HG03354 (cell line): ENCODE data around the gene NEK5.

Source experiments
- ATAC-seq: cut with Tn5 transposase; IDR thresholded peaks from one replicate; pipeline ENCODE4 v1.9.1; 2021; ENCODE audit warnings: mild to moderate bottlenecking; ENCODE audit not compliant: unreplicated experiment, poor library complexity, severe bottlenecking

NEK5 gene

GRCh38 chr13:52020191-52020590, 108.7 kb downstream of the NEK5 start:
- ATAC-seq, result no peak

DNA sequence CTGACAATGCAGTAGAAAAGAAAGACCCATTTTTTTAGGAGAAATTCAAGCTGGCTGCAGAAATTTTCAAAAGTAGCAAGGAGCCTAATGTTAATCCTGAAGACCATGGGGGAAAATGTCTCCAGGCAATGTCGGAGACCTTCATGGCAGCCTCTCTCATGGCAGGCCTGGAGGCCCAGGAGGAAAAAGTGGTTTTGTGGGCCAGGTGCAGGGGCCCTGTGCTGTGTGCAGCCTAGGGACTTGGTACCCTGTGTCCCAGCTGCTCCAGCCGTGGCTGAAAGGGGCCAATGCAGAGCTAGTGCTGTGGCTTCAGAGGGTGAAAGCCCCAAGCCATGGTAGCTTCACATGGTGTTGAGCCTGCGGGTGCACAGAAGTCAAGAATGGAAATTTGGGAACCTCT, 112.6 kb downstream of the NEK5 start:
- ATAC-seq, result no peak

DNA sequence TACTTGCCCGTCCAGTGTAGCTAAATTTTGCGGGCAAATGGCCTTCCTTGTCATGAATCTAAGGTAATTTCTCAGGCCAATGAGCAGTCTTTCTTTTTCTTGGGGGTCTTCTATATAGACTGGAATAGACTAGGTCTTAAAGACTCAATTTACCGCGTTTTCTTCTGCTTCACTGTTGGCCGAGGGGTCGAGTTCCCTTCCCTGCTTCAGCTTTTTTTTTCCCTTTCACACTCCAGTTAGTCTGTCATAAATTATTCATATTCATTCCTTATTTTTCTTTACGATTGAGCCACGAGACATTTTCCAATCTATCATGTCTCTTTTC, 116.4 kb downstream of the NEK5 start:
- ATAC-seq, result peak; percentile 12

- peak; percentile 99 for ATAC-seq
These were observed 117.0 kb downstream of the NEK5 start, which contains the start of gene ALG11 for GRCh38 chr13:52011632-52012511. Gene ALG11, plus strand, starts transcription at chr13:52012398. Its CDS starts 21 bp downstream, at chr13:52012419.

- ATAC-seq, result peak; percentile 21
These were observed 117.8 kb downstream of the NEK5 start, which contains the start of gene ATP7B for GRCh38 chr13:52010890-52011631. Gene ATP7B, minus strand, starts transcription at chr13:52011450. Its CDS starts 113 bp downstream, at chr13:52011337.

- no peak for ATAC-seq
These were observed 118.9 kb downstream of the NEK5 start for GRCh38 chr13:52009946-52010345.

DNA sequence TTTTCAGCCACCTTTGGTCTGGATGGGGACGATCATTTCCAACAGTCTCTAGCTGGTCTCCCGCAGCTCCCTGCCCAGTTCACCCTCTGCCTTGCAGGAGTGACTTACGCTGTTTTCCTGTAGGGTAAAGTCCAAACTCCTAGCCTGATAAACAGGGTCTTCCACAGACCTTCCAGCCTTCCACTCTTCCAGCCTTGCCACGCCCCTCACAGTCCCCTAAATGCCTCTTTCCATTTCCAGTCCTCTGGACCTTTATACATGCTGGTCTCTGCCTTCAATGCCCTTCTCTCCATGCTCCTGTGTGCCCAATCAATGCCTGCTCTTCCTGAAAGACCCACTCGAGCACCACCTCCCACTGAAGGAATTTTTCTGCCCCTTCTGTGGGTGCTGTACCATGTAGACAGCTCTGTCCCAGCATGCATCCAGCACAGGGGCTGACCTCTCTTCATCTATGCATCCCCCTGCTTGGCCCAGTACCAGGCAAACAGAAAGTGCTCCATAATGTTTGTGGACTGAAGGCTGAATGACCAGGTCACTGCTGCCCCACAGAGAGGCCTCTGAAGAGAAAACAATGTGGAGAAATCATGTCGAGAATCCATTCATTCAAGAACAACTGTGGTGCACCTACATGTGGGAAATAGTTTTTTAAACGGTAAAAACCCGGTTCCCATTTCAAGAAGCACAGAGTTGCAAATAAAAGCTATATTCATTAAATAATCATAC, 122.2 kb downstream of the NEK5 start:
- no peak for ATAC-seq

DNA sequence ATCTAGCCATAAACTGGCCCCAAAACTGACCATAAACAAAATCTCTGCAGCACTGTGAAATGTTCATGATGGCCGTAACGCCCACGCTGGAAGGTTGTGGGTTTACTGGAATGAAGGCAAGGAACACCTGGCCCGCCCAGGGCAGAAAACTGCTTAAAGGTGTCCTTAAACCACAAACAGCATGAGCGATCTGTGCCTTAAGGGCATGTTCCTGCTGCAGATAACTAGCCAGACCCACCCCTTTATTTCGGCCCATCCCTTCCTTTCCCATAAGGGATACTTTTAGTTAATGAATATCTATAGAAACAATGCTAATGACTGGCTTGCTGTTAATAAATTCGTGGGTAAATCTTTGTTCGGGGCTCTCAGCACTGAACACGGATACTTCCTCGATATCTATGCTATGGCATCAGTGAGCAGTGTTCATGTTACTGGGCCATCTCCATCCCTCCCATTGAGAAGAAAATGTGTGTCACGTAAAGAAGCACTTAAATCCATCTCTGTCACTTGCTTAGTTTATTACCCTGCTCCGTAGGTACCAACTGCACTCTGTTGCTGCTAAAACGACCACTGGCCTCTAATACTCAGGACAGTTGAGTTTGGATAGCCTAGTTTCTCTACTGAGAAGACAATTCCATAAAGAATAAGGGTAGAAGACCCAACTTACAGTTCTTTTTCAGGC, 122.9 kb downstream of the NEK5 start:
- ATAC-seq, result no peak

- no peak for ATAC-seq
These were observed 124.2 kb downstream of the NEK5 start for GRCh38 chr13:52004511-52005170.

- no peak for ATAC-seq
These were observed 125.3 kb downstream of the NEK5 start for GRCh38 chr13:52003541-52003940.

DNA sequence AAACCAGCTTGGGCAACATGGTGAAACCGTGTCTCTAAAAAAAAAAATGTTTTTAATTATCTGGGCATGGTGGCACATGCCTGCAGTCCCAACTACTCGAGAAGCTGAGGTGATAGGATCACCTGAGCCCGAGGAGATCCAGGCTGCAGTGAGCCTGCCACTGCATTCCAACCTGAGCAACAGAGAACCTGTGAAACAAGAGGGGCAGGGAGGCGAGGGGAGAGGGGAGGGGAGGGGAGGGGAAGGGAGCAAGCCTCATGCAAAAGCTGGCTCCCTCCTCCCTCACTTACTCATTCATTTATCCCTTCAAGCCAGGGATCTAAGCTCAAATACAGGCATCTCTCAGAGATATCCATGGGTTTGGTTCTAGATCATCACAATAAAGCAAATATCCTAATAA, 126.5 kb downstream of the NEK5 start:
- ATAC-seq, result no peak

GRCh38 chr13:52001120-52001731, 127.6 kb downstream of the NEK5 start:
- peak; percentile 88 for ATAC-seq

DNA sequence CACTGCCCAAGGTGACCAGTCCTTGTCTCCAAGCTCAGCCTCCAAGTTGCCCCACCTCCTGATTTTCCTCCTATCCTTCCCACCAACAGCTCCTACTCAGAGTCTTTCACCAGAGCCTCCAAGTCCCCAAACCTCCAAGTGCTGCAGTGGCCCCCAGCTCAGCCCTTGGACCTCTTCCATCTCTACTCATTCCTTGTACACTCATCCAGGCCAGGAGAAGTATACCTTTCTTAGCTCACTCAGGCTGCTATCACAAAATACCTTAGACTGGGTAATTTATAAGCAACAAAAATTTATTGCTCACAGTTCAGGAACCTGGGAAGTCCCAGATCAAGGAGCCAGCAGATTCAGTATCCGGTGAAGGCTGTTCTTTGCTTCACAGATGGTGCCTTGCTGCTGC, 129.0 kb downstream of the NEK5 start:
- ATAC-seq, result no peak

DNA sequence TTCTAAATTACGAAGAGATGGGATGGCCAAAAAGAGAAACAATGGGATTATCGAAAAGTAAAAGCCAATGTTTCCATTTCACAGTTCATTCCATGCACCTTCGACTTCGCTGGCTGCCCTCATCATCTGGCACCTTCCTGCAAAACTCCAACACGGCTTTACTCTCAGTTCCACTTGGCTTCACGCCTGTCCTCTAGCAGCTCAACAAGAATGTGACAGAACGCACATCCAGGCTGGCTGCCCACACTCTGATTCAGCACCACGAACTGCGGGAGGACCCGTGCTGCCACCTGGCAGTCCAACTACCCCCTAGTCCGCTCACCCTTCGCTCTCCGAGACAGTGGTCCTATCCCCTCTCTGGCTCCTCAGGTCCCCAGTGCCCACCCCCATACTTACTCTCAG, 129.4 kb downstream of the NEK5 start:
- ATAC-seq, result no peak

GRCh38 chr13:51998723-51999509, 130.0 kb downstream of the NEK5 start:
- ATAC-seq, result no peak

DNA sequence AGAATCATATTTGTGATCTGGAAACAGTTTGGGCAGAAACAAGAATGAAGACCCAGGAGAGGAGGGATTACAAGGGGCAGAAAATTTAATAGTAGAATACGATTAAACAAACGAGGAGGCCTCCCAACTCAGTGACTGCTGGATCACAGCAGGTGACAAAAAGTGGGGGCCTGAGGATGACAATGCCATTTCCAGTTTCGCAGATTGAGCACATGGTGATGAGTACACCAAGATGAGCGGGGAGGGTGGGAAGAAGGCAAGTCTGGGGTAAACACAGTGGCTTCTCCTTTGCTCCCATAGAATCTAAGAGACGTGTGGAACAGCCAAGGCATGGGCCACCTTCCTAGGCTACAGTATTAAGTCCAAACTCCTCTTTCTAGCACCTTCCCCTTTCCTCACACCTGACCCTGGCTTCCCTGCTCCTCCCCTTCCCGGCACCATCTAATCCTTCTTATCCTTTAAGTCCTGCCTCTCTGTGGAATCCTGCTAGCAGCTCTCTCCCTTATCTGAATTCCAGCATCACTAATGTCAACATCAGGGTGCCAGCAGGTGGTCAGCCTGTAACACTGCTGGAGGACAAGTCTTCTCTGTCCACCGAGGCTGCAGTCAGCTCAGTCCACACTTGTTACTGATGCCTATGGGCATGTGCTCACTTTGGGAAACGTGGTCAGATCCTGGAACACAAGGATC, 131.1 kb downstream of the NEK5 start:
- no peak for ATAC-seq

- no peak for ATAC-seq
These were observed 131.7 kb downstream of the NEK5 start for GRCh38 chr13:51997186-51997585.

DNA sequence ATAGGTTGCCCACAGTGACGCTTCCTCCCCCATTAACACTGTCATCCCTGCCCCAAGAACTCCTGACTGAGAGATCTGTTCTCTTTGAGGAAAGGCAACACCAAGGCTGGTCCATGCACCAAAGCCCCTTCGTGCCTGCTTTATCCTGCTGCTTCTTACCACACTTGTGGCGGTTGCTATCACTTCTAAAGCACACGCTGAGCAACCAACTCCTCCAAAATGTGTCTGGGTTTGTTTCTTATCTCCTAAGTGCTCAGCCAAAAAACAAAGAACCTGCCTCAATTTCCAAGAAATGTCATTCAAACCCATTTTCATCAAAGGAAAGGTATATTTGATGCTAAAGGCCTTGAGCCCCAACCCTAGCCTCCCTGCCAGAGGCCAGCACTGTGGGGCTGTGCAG, 132.2 kb downstream of the NEK5 start:
- no peak for ATAC-seq
